ENCODE results near the gene UXS1.

UXS1 gene

GRCh38 chr2:106174056-106174455 is 20.0 kb downstream of the UXS1 start:
- DNase-seq (ENCODE audit: low read depth) = no peak
- TF ChIP-seq, protein P1, sequence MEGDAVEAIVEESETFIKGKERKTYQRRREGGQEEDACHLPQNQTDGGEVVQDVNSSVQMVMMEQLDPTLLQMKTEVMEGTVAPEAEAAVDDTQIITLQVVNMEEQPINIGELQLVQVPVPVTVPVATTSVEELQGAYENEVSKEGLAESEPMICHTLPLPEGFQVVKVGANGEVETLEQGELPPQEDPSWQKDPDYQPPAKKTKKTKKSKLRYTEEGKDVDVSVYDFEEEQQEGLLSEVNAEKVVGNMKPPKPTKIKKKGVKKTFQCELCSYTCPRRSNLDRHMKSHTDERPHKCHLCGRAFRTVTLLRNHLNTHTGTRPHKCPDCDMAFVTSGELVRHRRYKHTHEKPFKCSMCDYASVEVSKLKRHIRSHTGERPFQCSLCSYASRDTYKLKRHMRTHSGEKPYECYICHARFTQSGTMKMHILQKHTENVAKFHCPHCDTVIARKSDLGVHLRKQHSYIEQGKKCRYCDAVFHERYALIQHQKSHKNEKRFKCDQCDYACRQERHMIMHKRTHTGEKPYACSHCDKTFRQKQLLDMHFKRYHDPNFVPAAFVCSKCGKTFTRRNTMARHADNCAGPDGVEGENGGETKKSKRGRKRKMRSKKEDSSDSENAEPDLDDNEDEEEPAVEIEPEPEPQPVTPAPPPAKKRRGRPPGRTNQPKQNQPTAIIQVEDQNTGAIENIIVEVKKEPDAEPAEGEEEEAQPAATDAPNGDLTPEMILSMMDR (IDR thresholded peaks at IDR 0.05; ENCODE audit: low read length, missing control alignments) = no peak
- H3K4me3 ChIP-seq (replicated peaks; ENCODE audit: low read depth, low read length) = no peak overlapping the region

GRCh38 chr2:106172649-106173048 is 21.5 kb downstream of the UXS1 start:
- H3K4me3 ChIP-seq (replicated peaks; ENCODE audit: low read depth, low read length) = no peak overlapping the region
- DNase-seq (ENCODE audit: low read depth) = no peak
- TF ChIP-seq, protein P1 (IDR thresholded peaks at IDR 0.05; ENCODE audit: low read length, missing control alignments) = no peak

- no peak overlapping the region for H3K4me3 ChIP-seq (replicated peaks; ENCODE audit: low read depth, low read length)
- DNase-seq (ENCODE audit: low read depth) = no peak
- TF ChIP-seq, protein P1 (IDR thresholded peaks at IDR 0.05; ENCODE audit: low read length, missing control alignments) = no peak
Measured at GRCh38 chr2:106168657-106169056, 25.4 kb downstream of the UXS1 start.

- no peak for DNase-seq (ENCODE audit: low read depth)
- TF ChIP-seq, protein P1 (IDR thresholded peaks at IDR 0.05; ENCODE audit: low read length, missing control alignments) = no peak
- no peak overlapping the region for H3K4me3 ChIP-seq (replicated peaks; ENCODE audit: low read depth, low read length)
Measured at GRCh38 chr2:106167067-106167466, 27.0 kb downstream of the UXS1 start.

- no peak overlapping the region for H3K4me3 ChIP-seq (replicated peaks; ENCODE audit: low read depth, low read length)
- peak; percentile 51 for DNase-seq (ENCODE audit: low read depth)
- TF ChIP-seq, protein P1 (IDR thresholded peaks at IDR 0.05; ENCODE audit: low read length, missing control alignments) = no peak
Measured at GRCh38 chr2:106165561-106165960, 28.5 kb downstream of the UXS1 start.

- H3K4me3 ChIP-seq (replicated peaks; ENCODE audit: low read depth, low read length) = no peak overlapping the region
- TF ChIP-seq, protein P1 (IDR thresholded peaks at IDR 0.05; ENCODE audit: low read length, missing control alignments) = peak; percentile 7
Measured at GRCh38 chr2:106165029-106165428, 29.1 kb downstream of the UXS1 start.

DNA sequence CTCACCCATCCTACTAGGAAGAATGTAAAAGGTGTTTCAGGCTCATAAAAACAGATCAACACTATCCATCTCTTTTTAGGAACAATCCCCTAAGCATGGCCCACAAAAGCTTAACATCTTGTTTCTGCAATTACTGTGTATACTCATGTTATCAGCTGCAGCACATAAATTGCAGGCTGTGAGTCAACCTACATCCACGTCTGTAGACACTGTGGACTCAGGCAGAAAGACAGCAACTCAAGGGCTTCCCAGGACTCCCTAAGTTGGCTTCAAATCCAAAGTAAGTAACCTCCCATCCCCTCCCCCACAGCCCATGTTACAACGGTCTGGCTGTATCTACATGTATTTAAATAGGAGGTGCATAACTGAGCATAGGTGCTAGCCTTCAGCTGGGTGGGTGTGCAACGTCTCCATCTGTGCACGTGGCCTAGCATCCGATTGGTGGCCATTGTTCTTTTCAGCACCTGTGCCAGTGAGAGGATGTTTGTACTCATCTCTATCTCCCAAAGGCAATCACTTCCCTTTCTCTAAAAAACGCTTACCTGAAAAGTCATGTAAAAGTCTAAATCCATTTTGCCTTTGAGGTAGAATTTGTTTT is 30.1 kb downstream of the UXS1 start:
- H3K4me3 ChIP-seq (replicated peaks; ENCODE audit: low read depth, low read length) = no peak overlapping the region
- peak; percentile 66 for DNase-seq (ENCODE audit: low read depth)
- TF ChIP-seq, protein P1 (IDR thresholded peaks at IDR 0.05; ENCODE audit: low read length, missing control alignments) = no peak

More at GRCh38 chr2:106165029-106165428, 29.1 kb downstream of the UXS1 start:
- DNase-seq (ENCODE audit: low read depth) = no peak
